Lower lobe of right lung (tissue), 2 donors: ENCODE measurements around the gene SMG6. TPM values are rescaled to one million over a fixed set of nuclear protein-coding genes. Genes with fewer than 3 reads are reported as not detected.

Source experiments
- ATAC-seq, 2 donors: fragments of 200-7000 bp; cut with Tn5 transposase; one replicate each; pipeline ENCODE4 v1.9.1; 2020 to 2022; ENCODE audit warnings: mild to moderate bottlenecking in 2 of 2, moderate library complexity in 2 of 2
- DNase-seq: peaks from one replicate; pipeline ENCODE4 v3.0.0-alpha.2; 2020
- H3K27ac ChIP-seq: fragments of 200-600 bp; one replicate; pipeline ENCODE4 v1.8.0; 2022
- H3K27me3 ChIP-seq: fragments of 200-600 bp; one replicate; pipeline ENCODE4 v1.8.0; 2022; ENCODE audit warnings: low read depth
- H3K36me3 ChIP-seq: fragments of 200-600 bp; one replicate; pipeline ENCODE4 v1.8.0; 2022; ENCODE audit warnings: mild to moderate bottlenecking
- H3K4me1 ChIP-seq: fragments of 200-600 bp; one replicate; pipeline ENCODE4 v1.8.0; 2022
- H3K4me3 ChIP-seq: fragments of 200-600 bp; one replicate; pipeline ENCODE4 v1.8.0; 2022; ENCODE audit warnings: mild to moderate bottlenecking
- H3K9me3 ChIP-seq: fragments of 200-600 bp; one replicate; pipeline ENCODE4 v1.8.0; 2022
- CTCF ChIP-seq: fragments of 200-600 bp; IDR thresholded peaks from one replicate; pipeline ENCODE4 v1.8.0; 2022; ENCODE audit warnings: antibody characterized with exemption, mild to moderate bottlenecking
- intact Hi-C: fragments of 100-400 bp; cut with DNase I; formaldehyde crosslinking; loops from one replicate; pipeline ENCODE4 v1.11.0; 2022
- total RNA-seq: library from RNA; stranded (reverse); fragmentation: NEBNext Ultra II Directional; extraction: Animal tissue kit (Norgen Biotek cat#: 25700); gene quantifications from one replicate; pipeline ENCODE4 v1.2.1, GENCODE V29; 2021
- donor health status: DM: no; HTN: yes; CAD: no; lungs with severe emphysema.

The SMG6 gene
- total RNA-seq, 1 donor from 2014 or later: 33.8 TPM

- peaks cover 77% of the 10 kb centered on the region for H3K4me1 ChIP-seq
- intact Hi-C loops: no loop called here
- H3K27me3 ChIP-seq: peaks cover 12% of the 10 kb centered on the region
- TF ChIP-seq CTCF: no peak
- no peak overlapping the region for H3K4me3 ChIP-seq
- DNase-seq: no peak
- H3K27ac ChIP-seq: peak overlapping the region; percentile 87
- no peak for ATAC-seq
- peaks cover 50% of the 10 kb centered on the region for H3K36me3 ChIP-seq
- H3K9me3 ChIP-seq: no peaks in the 10 kb centered on the region
Observed at GRCh38 chr17:2060681-2061440, 242.7 kb downstream of the SMG6 start.

GRCh38 chr17:2060385-2060658 lies 243.3 kb downstream of the SMG6 start:
- Histone ChIP-seq H3K27ac (peak overlapping the region; percentile 87), H3K9me3 (no peaks in the 10 kb centered on the region), H3K4me1 (peaks cover 78% of the 10 kb centered on the region), H3K27me3 (peaks cover 12% of the 10 kb centered on the region), H3K36me3 (peaks cover 45% of the 10 kb centered on the region), H3K4me3 (no peak overlapping the region)
- no peak for TF ChIP-seq CTCF
- ATAC-seq (no peak), DNase-seq (no peak)
- intact Hi-C loops: no loop called here

GRCh38 chr17:2059547-2060384 lies 243.8 kb downstream of the SMG6 start:
- H3K27me3 ChIP-seq: peaks cover 12% of the 10 kb centered on the region
- no peak for TF ChIP-seq CTCF
- peaks cover 78% of the 10 kb centered on the region for H3K4me1 ChIP-seq
- no peaks in the 10 kb centered on the region for H3K9me3 ChIP-seq
- peak overlapping the region; percentile 87 for H3K27ac ChIP-seq
- intact Hi-C loops: loop anchor here (5.0 kb wide), 1 partner anchor 183 kb away; no protein-coding TSS in a partner anchor
- ATAC-seq: no peak
- H3K4me3 ChIP-seq: peak overlapping the region; percentile 44
- no peak for DNase-seq
- H3K36me3 ChIP-seq: peaks cover 41% of the 10 kb centered on the region

- peak; percentile 91 for DNase-seq
- peak; percentile 73 to 77 for ATAC-seq
Observed at GRCh38 chr17:2058586-2059546, 244.7 kb downstream of the SMG6 start.

More at GRCh38 chr17:2058586-2059546, 244.7 kb downstream of the SMG6 start:
- no peaks in the 10 kb centered on the region for H3K9me3 ChIP-seq
- peaks cover 21% of the 10 kb centered on the region for H3K27me3 ChIP-seq
- H3K27ac ChIP-seq: peak overlapping the region; percentile 87
- peak; percentile 84 for TF ChIP-seq CTCF
- peaks cover 32% of the 10 kb centered on the region for H3K36me3 ChIP-seq
- peak overlapping the region; percentile 44 for H3K4me3 ChIP-seq
- peaks cover 79% of the 10 kb centered on the region for H3K4me1 ChIP-seq
- intact Hi-C loops: loop anchor here (5.0 kb wide), 1 partner anchor 183 kb away; no protein-coding TSS in a partner anchor
